ENCODE data around the gene IL36G.

The IL36G gene

DNA sequence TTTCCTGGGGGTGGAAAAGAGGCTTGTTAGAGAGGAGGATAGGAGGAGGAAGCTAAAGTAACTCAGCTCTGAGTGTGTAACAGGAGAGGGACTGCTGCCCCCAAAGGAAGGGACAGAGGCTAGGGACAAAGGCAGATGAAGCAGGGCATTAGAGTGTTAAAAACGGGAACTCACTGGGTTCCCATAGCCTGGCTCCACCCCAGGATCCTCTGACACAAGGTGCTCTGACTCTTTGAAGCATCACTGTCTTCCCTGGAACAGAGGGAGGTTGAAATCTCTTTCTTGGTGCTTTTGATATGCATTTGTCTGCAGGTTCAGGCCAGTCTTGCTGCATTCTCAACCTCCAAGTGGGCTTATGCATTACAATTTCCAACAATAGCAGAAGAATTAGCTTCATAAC lies 50.3 kb downstream of the IL36G start:
- DNase-seq (ENCODE audit: extremely low read depth, low read depth): no peak

DNA sequence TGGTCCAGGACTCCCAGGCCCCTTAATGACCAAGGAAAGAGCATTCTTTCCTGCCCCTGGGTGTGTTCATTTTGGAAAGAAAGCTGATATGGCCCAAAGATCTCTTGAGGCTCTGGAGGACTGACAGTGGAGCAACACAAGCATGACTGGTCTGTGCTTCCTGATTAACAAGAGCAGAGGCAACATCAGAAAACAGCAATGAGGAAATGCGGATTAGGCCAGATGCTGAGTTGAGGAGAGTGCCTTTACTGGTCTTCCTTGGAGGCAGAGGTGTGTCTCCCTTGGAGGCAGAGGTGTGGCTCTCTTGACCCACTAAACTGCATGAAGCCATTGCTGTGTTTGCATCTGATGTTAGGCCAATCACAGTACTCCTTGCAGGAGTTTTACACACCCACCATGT lies 54.9 kb downstream of the IL36G start:
- no peak for DNase-seq (ENCODE audit: extremely low read depth, low read depth)
- TF ChIP-seq, protein P1, sequence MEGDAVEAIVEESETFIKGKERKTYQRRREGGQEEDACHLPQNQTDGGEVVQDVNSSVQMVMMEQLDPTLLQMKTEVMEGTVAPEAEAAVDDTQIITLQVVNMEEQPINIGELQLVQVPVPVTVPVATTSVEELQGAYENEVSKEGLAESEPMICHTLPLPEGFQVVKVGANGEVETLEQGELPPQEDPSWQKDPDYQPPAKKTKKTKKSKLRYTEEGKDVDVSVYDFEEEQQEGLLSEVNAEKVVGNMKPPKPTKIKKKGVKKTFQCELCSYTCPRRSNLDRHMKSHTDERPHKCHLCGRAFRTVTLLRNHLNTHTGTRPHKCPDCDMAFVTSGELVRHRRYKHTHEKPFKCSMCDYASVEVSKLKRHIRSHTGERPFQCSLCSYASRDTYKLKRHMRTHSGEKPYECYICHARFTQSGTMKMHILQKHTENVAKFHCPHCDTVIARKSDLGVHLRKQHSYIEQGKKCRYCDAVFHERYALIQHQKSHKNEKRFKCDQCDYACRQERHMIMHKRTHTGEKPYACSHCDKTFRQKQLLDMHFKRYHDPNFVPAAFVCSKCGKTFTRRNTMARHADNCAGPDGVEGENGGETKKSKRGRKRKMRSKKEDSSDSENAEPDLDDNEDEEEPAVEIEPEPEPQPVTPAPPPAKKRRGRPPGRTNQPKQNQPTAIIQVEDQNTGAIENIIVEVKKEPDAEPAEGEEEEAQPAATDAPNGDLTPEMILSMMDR (IDR thresholded peaks at IDR 0.05; ENCODE audit: low read depth, low read length): no peak

More for the DNA sequence above, 50.3 kb downstream of the IL36G start:
- TF ChIP-seq, protein P1 (IDR thresholded peaks at IDR 0.05; ENCODE audit: low read depth, low read length): no peak

DNA sequence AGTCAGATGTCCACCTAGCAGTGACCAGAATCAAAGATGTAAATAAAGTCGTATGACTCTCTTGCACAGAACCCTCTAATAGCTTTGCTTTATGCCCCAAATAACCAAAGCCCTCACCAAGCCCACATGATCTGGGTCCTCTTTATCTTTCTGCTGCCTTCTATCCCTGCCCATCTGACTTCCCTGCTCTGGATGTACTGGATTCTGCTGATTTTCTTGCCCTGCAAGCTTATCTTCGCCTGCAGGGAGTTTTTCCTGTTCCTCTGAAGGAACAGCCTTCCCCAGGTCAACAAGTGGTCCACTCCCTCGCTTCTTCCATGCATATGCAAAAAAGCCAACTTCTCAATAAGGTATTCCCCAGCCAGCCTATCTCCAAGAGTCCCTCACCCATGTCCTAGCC lies 56.2 kb downstream of the IL36G start:
- no peak for DNase-seq (ENCODE audit: extremely low read depth, low read depth)
- TF ChIP-seq, protein P1 (IDR thresholded peaks at IDR 0.05; ENCODE audit: low read depth, low read length): no peak
